ENCODE results near the gene MCUR1. TPM values are rescaled to one million over a fixed set of nuclear protein-coding genes. Genes with fewer than 3 reads are reported as not detected.
"Not testable (repeated sequence)": the region's sequence is repeated elsewhere in the genome, so short reads cannot be mapped to it uniquely, and the experiment has no call there.

The MCUR1 gene
- polyA plus RNA-seq, 2 donors = 10.4 to 40.0 TPM

DNA sequence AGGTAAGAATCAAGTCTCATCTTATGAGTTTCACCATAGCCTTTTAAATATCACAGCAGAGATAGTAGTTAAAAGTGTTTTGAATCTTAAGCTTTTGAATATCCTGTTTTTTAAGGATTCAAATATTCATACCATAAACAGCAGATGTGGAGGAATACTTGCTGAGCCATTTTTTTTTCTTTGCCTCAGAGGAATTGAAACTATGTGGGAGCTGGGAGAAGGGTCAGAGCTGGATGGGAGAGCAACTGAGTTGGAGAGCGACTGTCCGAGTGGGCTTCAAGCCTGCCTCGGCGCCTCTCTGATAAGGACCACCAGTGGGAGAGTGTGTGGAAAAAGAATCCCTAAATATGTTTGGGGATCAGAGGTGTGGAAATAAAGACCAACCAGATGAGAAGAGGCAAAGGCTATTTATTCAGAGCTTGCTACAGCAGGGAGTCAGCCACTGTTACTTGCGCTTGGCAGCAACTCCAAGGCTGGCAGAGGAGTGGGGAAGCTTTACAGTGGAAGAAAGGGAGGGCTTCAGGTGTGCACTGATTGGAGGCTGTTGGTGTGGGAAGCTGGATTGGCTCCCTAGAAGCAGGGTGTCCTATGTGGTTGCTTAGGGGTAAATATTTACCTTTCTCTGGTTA, 34.3 kb upstream of the MCUR1 start:
- Histone ChIP-seq H3K4me1 (ENCODE audit: control insufficient read depth in 2 of 2, insufficient read depth in 2 of 2, low read length in 1 of 2) (no peaks in the 10 kb centered on the region), H3K36me3 (ENCODE audit: control insufficient read depth in 2 of 2, insufficient read depth in 2 of 2, low read length in 1 of 2) (no peaks in the 10 kb centered on the region), H3K9me3 (ENCODE audit: control insufficient read depth in 2 of 2, insufficient read depth in 1 of 2, low read depth in 1 of 2, low read length in 1 of 2) (no peaks in the 10 kb centered on the region), H3K27me3 (ENCODE audit: control insufficient read depth in 1 of 2, insufficient read depth in 2 of 2, low read length in 2 of 2) (no peaks in the 10 kb centered on the region), H3K4me3 (ENCODE audit: low read depth in 1 of 2, low read length in 2 of 2) (no peak overlapping the region), H3K27ac (ENCODE audit: low read depth in 2 of 2, low read length in 1 of 2) (no peak overlapping the region)
- WGBS, 2 donors = 55 to 64% methylated on average over 5 of the region's 5 CpGs

GRCh38 chr6:13847326-13848050, 33.1 kb upstream of the MCUR1 start:
- Histone ChIP-seq H3K9me3 (ENCODE audit: control insufficient read depth in 2 of 2, insufficient read depth in 1 of 2, low read depth in 1 of 2, low read length in 1 of 2) (no peaks in the 10 kb centered on the region), H3K27me3 (ENCODE audit: control insufficient read depth in 1 of 2, insufficient read depth in 2 of 2, low read length in 2 of 2) (no peaks in the 10 kb centered on the region), H3K36me3 (ENCODE audit: control insufficient read depth in 2 of 2, insufficient read depth in 2 of 2, low read length in 1 of 2) (no peaks in the 10 kb centered on the region), H3K4me1 (ENCODE audit: control insufficient read depth in 2 of 2, insufficient read depth in 2 of 2, low read length in 1 of 2) (no peaks in the 10 kb centered on the region), H3K27ac (ENCODE audit: low read depth in 2 of 2, low read length in 1 of 2) (no peak overlapping the region), H3K4me3 (ENCODE audit: low read depth in 1 of 2, low read length in 2 of 2) (no peak overlapping the region)
- WGBS, 2 donors = 78% methylated on average over 11 of the region's 11 CpGs

DNA sequence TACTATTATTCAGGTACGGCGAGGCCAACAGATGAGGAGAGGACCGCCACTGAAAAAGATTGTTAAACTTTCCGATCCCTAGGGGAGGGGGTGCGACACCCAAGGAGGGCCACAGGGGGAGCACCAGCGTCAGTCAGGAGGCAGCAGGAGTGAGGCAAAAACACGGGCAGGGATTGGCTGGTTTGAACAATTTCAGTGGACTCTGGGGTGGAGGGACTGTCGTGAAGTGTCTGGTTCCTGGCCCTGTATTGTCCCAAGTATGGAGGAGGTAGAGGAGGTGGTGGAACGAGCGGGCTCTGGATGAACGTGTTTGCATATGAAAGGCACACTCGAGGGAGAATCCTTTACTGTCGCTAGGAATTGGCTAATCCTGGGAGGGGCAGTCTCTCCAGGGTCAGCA, 32.5 kb upstream of the MCUR1 start:
- no peak overlapping the region for H3K4me3 ChIP-seq (ENCODE audit: low read depth in 1 of 2, low read length in 2 of 2)
- WGBS, 2 donors = 79 to 81% methylated on average over 13 of the region's 13 CpGs
- no peaks in the 10 kb centered on the region for H3K9me3 ChIP-seq (ENCODE audit: control insufficient read depth in 2 of 2, insufficient read depth in 1 of 2, low read depth in 1 of 2, low read length in 1 of 2)
- H3K27ac ChIP-seq (ENCODE audit: low read depth in 2 of 2, low read length in 1 of 2) = no peak overlapping the region
- H3K4me1 ChIP-seq (ENCODE audit: control insufficient read depth in 2 of 2, insufficient read depth in 2 of 2, low read length in 1 of 2) = no peaks in the 10 kb centered on the region
- no peaks in the 10 kb centered on the region for H3K36me3 ChIP-seq (ENCODE audit: control insufficient read depth in 2 of 2, insufficient read depth in 2 of 2, low read length in 1 of 2)
- H3K27me3 ChIP-seq (ENCODE audit: control insufficient read depth in 1 of 2, insufficient read depth in 2 of 2, low read length in 2 of 2) = no peaks in the 10 kb centered on the region

GRCh38 chr6:13841936-13842335, 27.6 kb upstream of the MCUR1 start:
- H3K36me3 ChIP-seq (ENCODE audit: control insufficient read depth in 2 of 2, insufficient read depth in 2 of 2, low read length in 1 of 2) = no peaks in the 10 kb centered on the region
- H3K4me3 ChIP-seq (ENCODE audit: low read depth in 1 of 2, low read length in 2 of 2) = no peak overlapping the region
- H3K4me1 ChIP-seq (ENCODE audit: control insufficient read depth in 2 of 2, insufficient read depth in 2 of 2, low read length in 1 of 2) = no peaks in the 10 kb centered on the region
- H3K27me3 ChIP-seq (ENCODE audit: control insufficient read depth in 1 of 2, insufficient read depth in 2 of 2, low read length in 2 of 2) = no peaks in the 10 kb centered on the region
- H3K9me3 ChIP-seq (ENCODE audit: control insufficient read depth in 2 of 2, insufficient read depth in 1 of 2, low read depth in 1 of 2, low read length in 1 of 2) = no peaks in the 10 kb centered on the region
- WGBS, 2 donors = 87 to 88% methylated on average over 5 of the region's 5 CpGs
- no peak overlapping the region for H3K27ac ChIP-seq (ENCODE audit: low read depth in 2 of 2, low read length in 1 of 2)

GRCh38 chr6:13838616-13839015, 24.3 kb upstream of the MCUR1 start:
- Histone ChIP-seq H3K4me1 (ENCODE audit: control insufficient read depth in 2 of 2, insufficient read depth in 2 of 2, low read length in 1 of 2) (no peaks in the 10 kb centered on the region), H3K27me3 (ENCODE audit: control insufficient read depth in 1 of 2, insufficient read depth in 2 of 2, low read length in 2 of 2) (no peaks in the 10 kb centered on the region), H3K36me3 (ENCODE audit: control insufficient read depth in 2 of 2, insufficient read depth in 2 of 2, low read length in 1 of 2) (no peaks in the 10 kb centered on the region), H3K27ac (ENCODE audit: low read depth in 2 of 2, low read length in 1 of 2) (no peak overlapping the region), H3K9me3 (ENCODE audit: control insufficient read depth in 2 of 2, insufficient read depth in 1 of 2, low read depth in 1 of 2, low read length in 1 of 2) (no peaks in the 10 kb centered on the region), H3K4me3 (ENCODE audit: low read depth in 1 of 2, low read length in 2 of 2) (no peak overlapping the region)
- 61 to 68% methylated on average over 3 of the region's 3 CpGs for WGBS, 2 donors

- Histone ChIP-seq H3K4me1 (ENCODE audit: control insufficient read depth in 2 of 2, insufficient read depth in 2 of 2, low read length in 1 of 2) (no peaks in the 10 kb centered on the region), H3K27ac (ENCODE audit: low read depth in 2 of 2, low read length in 1 of 2) (no peak overlapping the region), H3K4me3 (ENCODE audit: low read depth in 1 of 2, low read length in 2 of 2) (no peak overlapping the region), H3K36me3 (ENCODE audit: control insufficient read depth in 2 of 2, insufficient read depth in 2 of 2, low read length in 1 of 2) (no peaks in the 10 kb centered on the region), H3K27me3 (ENCODE audit: control insufficient read depth in 1 of 2, insufficient read depth in 2 of 2, low read length in 2 of 2) (no peaks in the 10 kb centered on the region), H3K9me3 (ENCODE audit: control insufficient read depth in 2 of 2, insufficient read depth in 1 of 2, low read depth in 1 of 2, low read length in 1 of 2) (no peaks in the 10 kb centered on the region)
- 82 to 84% methylated on average over 5 of the region's 5 CpGs for WGBS, 2 donors
These were observed 21.8 kb upstream of the MCUR1 start for GRCh38 chr6:13836170-13836569.

- H3K27me3 ChIP-seq (ENCODE audit: control insufficient read depth in 1 of 2, insufficient read depth in 2 of 2, low read length in 2 of 2) = no peaks in the 10 kb centered on the region
- H3K36me3 ChIP-seq (ENCODE audit: control insufficient read depth in 2 of 2, insufficient read depth in 2 of 2, low read length in 1 of 2) = no peaks in the 10 kb centered on the region
- no peaks in the 10 kb centered on the region for H3K9me3 ChIP-seq (ENCODE audit: control insufficient read depth in 2 of 2, insufficient read depth in 1 of 2, low read depth in 1 of 2, low read length in 1 of 2)
- WGBS, 2 donors = 50 to 60% methylated on average over 1 of the region's 1 CpG
- H3K4me1 ChIP-seq (ENCODE audit: control insufficient read depth in 2 of 2, insufficient read depth in 2 of 2, low read length in 1 of 2) = no peaks in the 10 kb centered on the region
- no peak overlapping the region for H3K27ac ChIP-seq (ENCODE audit: low read depth in 2 of 2, low read length in 1 of 2)
- H3K4me3 ChIP-seq (ENCODE audit: low read depth in 1 of 2, low read length in 2 of 2) = no peak overlapping the region
These were observed 20.4 kb upstream of the MCUR1 start for GRCh38 chr6:13834790-13835189.

DNA sequence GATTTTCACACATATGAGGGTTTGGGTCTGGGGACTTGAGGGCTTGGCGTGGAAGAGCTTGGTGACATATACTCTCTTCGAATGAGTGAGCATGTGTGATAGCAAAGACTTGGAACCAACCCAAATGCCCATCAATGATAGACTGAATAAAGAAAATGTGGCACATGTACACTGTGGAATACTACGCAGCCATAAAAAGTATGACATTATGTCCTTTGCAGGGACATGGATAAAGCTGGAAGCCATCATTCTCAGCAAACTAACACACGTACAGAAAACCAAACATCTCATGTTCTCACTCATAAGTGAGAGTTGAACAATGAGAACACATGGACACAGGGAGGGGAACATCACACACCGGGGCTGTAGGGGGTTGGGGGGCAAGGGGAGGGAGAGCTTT, 19.7 kb upstream of the MCUR1 start:
- not testable (repeated sequence) for H3K4me3 ChIP-seq (ENCODE audit: low read depth in 1 of 2, low read length in 2 of 2); H3K9me3 ChIP-seq (ENCODE audit: control insufficient read depth in 2 of 2, insufficient read depth in 1 of 2, low read depth in 1 of 2, low read length in 1 of 2); H3K36me3 ChIP-seq (ENCODE audit: control insufficient read depth in 2 of 2, insufficient read depth in 2 of 2, low read length in 1 of 2); H3K27ac ChIP-seq (ENCODE audit: low read depth in 2 of 2, low read length in 1 of 2); H3K27me3 ChIP-seq (ENCODE audit: control insufficient read depth in 1 of 2, insufficient read depth in 2 of 2, low read length in 2 of 2); H3K4me1 ChIP-seq (ENCODE audit: control insufficient read depth in 2 of 2, insufficient read depth in 2 of 2, low read length in 1 of 2)
- WGBS, 2 donors = 58 to 89% methylated on average over 5 of the region's 5 CpGs

GRCh38 chr6:13832778-13833177, 18.4 kb upstream of the MCUR1 start:
- Histone ChIP-seq H3K36me3 (ENCODE audit: control insufficient read depth in 2 of 2, insufficient read depth in 2 of 2, low read length in 1 of 2) (no peaks in the 10 kb centered on the region), H3K4me3 (ENCODE audit: low read depth in 1 of 2, low read length in 2 of 2) (no peak overlapping the region), H3K27ac (ENCODE audit: low read depth in 2 of 2, low read length in 1 of 2) (no peak overlapping the region), H3K27me3 (ENCODE audit: control insufficient read depth in 1 of 2, insufficient read depth in 2 of 2, low read length in 2 of 2) (no peaks in the 10 kb centered on the region), H3K4me1 (ENCODE audit: control insufficient read depth in 2 of 2, insufficient read depth in 2 of 2, low read length in 1 of 2) (no peaks in the 10 kb centered on the region), H3K9me3 (ENCODE audit: control insufficient read depth in 2 of 2, insufficient read depth in 1 of 2, low read depth in 1 of 2, low read length in 1 of 2) (no peaks in the 10 kb centered on the region)
- WGBS, 2 donors = 74 to 78% methylated on average over 1 of the region's 1 CpG

GRCh38 chr6:13831615-13832014, 17.3 kb upstream of the MCUR1 start:
- H3K27ac ChIP-seq (ENCODE audit: low read depth in 2 of 2, low read length in 1 of 2) = no peak overlapping the region
- no peak overlapping the region for H3K4me3 ChIP-seq (ENCODE audit: low read depth in 1 of 2, low read length in 2 of 2)
- H3K4me1 ChIP-seq (ENCODE audit: control insufficient read depth in 2 of 2, insufficient read depth in 2 of 2, low read length in 1 of 2) = no peaks in the 10 kb centered on the region
- H3K36me3 ChIP-seq (ENCODE audit: control insufficient read depth in 2 of 2, insufficient read depth in 2 of 2, low read length in 1 of 2) = no peaks in the 10 kb centered on the region
- no peaks in the 10 kb centered on the region for H3K27me3 ChIP-seq (ENCODE audit: control insufficient read depth in 1 of 2, insufficient read depth in 2 of 2, low read length in 2 of 2)
- H3K9me3 ChIP-seq (ENCODE audit: control insufficient read depth in 2 of 2, insufficient read depth in 1 of 2, low read depth in 1 of 2, low read length in 1 of 2) = no peaks in the 10 kb centered on the region
- 82 to 86% methylated on average over 7 of the region's 7 CpGs for WGBS, 2 donors

All from esophagus (tissue), 2 donors.